HepG2 (cell line): ENCODE results near the gene NUP85. TPM values are rescaled to one million over a fixed set of nuclear protein-coding genes. Genes with fewer than 3 reads are reported as not detected.

Experiments used
- ARID5B ChIP-seq: IDR thresholded peaks from 2 replicates; pipeline ENCODE4 v1.4.0; 2020; ENCODE audit warnings: mild to moderate bottlenecking, missing genetic modification reagents
- DMAP1 ChIP-seq: IDR thresholded peaks from 2 replicates; pipeline ENCODE4 v1.6.1; 2016
- IRF9 ChIP-seq: sonication (generic); formaldehyde crosslinking; IDR thresholded peaks from 2 replicates; pipeline ENCODE4 v1.8.0; 2022; ENCODE audit warnings: missing genetic modification reagents, mild to moderate bottlenecking, borderline replicate concordance
- NFE2L1 ChIP-seq: sonication (generic); formaldehyde crosslinking; IDR thresholded peaks from 2 replicates; pipeline ENCODE4 v1.4.0; 2020; ENCODE audit warnings: missing genetic modification reagents, mild to moderate bottlenecking, borderline replicate concordance
- PATZ1 ChIP-seq: sonication (generic); formaldehyde crosslinking; IDR thresholded peaks from 2 replicates; pipeline ENCODE4 v1.4.0; 2020; ENCODE audit warnings: missing genetic modification reagents
- POLR2AphosphoS5 ChIP-seq: IDR thresholded peaks from 2 replicates; pipeline ENCODE4 v1.6.1; 2012; ENCODE audit warnings: low read depth, low read length
- ZNF124 ChIP-seq: sonication (generic); formaldehyde crosslinking; IDR thresholded peaks from 2 replicates; pipeline ENCODE4 v1.4.0; 2020; ENCODE audit warnings: missing genetic modification reagents
- ZNF20 ChIP-seq: sonication (generic); formaldehyde crosslinking; IDR thresholded peaks from 2 replicates; pipeline ENCODE4 v1.4.0; 2020; ENCODE audit warnings: mild to moderate bottlenecking, moderate library complexity, missing genetic modification reagents
- ZNF512B ChIP-seq: sonication (generic); formaldehyde crosslinking; IDR thresholded peaks from 2 replicates; pipeline ENCODE4 v1.5.1; 2020; ENCODE audit warnings: missing genetic modification reagents, mild to moderate bottlenecking, borderline replicate concordance
- ZNF670 ChIP-seq: sonication (generic); formaldehyde crosslinking; IDR thresholded peaks from 2 replicates; pipeline ENCODE4 v1.8.0; 2022; ENCODE audit warnings: mild to moderate bottlenecking, missing genetic modification reagents, borderline replicate concordance
- polyA plus RNA-seq, 8 experiments: library from polyadenylated mRNA; depleted of rRNA in 3 of 8; stranded (reverse) in 7 of 8; unstranded in 1 of 8; fragments of >200 nt; fragmentation: Illumina TruSeq in 4 of 8; extraction: Trizol in 4 of 8; gene quantifications; 2 replicates each; pipeline versions ENCODE4 v1.2.1 to v1.2.3, GENCODE V29; 2011 to 2016; ENCODE audit warnings: low read depth in 4 of 8, missing spikeins in 1 of 8, mixed read lengths in 1 of 8; ENCODE audit not compliant: insufficient read depth in 1 of 8
- total RNA-seq, 5 experiments: library from RNA; depleted of rRNA; stranded (reverse); fragments of >200 nt; fragmentation: Illumina TruSeq; extraction: Trizol; gene quantifications; 2 replicates each; pipeline ENCODE4 v1.2.3, GENCODE V29; 2016; ENCODE audit warnings: low read depth in 1 of 5
- TF ChIP-seq, protein P1 (sequence below): sonication (generic); formaldehyde crosslinking; IDR thresholded peaks from 2 replicates; pipeline ENCODE4 v1.4.0; 2020; ENCODE audit warnings: mild to moderate bottlenecking, missing genetic modification reagents
- TF ChIP-seq, protein P2 (sequence below): sonication (generic); formaldehyde crosslinking; IDR thresholded peaks from 2 replicates; pipeline ENCODE4 v1.4.0; 2020; ENCODE audit warnings: missing genetic modification reagents
- TF ChIP-seq, protein P3 (sequence below): sonication (generic); formaldehyde crosslinking; IDR thresholded peaks from 2 replicates; pipeline ENCODE4 v1.4.0; 2020; ENCODE audit warnings: missing genetic modification reagents, mild to moderate bottlenecking, borderline replicate concordance

The NUP85 gene
- total and polyA plus RNA-seq, 2 of the 13 experiments (the other 11 are each of a cell fraction or from before 2014, with no cell fraction given): 89.1 to 124 TPM

GRCh38 chr17:75238684-75239191 lies 33.3 kb downstream of the NUP85 start (continued):
- TF ChIP-seq ARID5B (CRISPR knock-in tag) (no peak), POLR2AphosphoS5 (peak; percentile 13; the same call in 1 of the 2 replicates), NFE2L1 (no peak), DMAP1 (CRISPR knock-in tag) (no peak), PATZ1 (CRISPR knock-in tag) (peak; percentile 60; the same call in 1 of the 2 replicates), ZNF670 (CRISPR knock-in tag) (no peak), ZNF20 (CRISPR knock-in tag) (no peak), ZNF124 (CRISPR knock-in tag) (no peak), IRF9 (CRISPR knock-in tag) (no peak), ZNF512B (CRISPR knock-in tag) (no peak)
- TF ChIP-seq, protein P1, sequence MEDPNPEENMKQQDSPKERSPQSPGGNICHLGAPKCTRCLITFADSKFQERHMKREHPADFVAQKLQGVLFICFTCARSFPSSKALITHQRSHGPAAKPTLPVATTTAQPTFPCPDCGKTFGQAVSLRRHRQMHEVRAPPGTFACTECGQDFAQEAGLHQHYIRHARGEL (CRISPR knock-in tag): no peak
- TF ChIP-seq, protein P2, sequence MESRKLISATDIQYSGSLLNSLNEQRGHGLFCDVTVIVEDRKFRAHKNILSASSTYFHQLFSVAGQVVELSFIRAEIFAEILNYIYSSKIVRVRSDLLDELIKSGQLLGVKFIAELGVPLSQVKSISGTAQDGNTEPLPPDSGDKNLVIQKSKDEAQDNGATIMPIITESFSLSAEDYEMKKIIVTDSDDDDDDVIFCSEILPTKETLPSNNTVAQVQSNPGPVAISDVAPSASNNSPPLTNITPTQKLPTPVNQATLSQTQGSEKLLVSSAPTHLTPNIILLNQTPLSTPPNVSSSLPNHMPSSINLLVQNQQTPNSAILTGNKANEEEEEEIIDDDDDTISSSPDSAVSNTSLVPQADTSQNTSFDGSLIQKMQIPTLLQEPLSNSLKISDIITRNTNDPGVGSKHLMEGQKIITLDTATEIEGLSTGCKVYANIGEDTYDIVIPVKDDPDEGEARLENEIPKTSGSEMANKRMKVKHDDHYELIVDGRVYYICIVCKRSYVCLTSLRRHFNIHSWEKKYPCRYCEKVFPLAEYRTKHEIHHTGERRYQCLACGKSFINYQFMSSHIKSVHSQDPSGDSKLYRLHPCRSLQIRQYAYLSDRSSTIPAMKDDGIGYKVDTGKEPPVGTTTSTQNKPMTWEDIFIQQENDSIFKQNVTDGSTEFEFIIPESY (CRISPR knock-in tag): no peak
- TF ChIP-seq, protein P3, sequence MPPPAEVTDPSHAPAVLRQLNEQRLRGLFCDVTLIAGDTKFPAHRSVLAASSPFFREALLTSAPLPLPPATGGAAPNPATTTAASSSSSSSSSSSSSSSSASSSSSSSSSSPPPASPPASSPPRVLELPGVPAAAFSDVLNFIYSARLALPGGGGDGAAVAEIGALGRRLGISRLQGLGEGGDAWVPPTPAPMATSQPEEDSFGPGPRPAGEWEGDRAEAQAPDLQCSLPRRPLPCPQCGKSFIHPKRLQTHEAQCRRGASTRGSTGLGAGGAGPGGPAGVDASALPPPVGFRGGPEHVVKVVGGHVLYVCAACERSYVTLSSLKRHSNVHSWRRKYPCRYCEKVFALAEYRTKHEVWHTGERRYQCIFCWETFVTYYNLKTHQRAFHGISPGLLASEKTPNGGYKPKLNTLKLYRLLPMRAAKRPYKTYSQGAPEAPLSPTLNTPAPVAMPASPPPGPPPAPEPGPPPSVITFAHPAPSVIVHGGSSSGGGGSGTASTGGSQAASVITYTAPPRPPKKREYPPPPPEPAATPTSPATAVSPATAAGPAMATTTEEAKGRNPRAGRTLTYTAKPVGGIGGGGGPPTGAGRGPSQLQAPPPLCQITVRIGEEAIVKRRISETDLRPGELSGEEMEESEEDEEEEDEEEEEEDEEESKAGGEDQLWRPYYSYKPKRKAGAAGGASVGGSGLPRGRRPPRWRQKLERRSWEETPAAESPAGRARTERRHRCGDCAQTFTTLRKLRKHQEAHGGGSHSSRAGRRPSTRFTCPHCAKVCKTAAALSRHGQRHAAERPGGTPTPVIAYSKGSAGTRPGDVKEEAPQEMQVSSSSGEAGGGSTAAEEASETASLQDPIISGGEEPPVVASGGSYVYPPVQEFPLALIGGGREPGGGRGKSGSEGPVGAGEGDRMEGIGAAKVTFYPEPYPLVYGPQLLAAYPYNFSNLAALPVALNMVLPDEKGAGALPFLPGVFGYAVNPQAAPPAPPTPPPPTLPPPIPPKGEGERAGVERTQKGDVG (CRISPR knock-in tag): no peak
